Tibial nerve (tissue), 4 donors: ENCODE measurements around the gene DNAJB6. TPM values are rescaled to one million over a fixed set of nuclear protein-coding genes. Genes with fewer than 3 reads are reported as not detected.

Experiments
- DNase-seq, 2 donors: peaks; one replicate each; pipeline ENCODE4 v3.0.0-alpha.2; 2019; ENCODE audit warnings: low spot score in 2 of 2
- H3K27ac ChIP-seq, 4 donors: fragments of 200-600 bp; sonication (generic) in 3 of 4; one replicate each; pipeline ENCODE4 v1.5.1; 2017 to 2019; ENCODE audit warnings: mild to moderate bottlenecking in 1 of 4
- H3K27me3 ChIP-seq, 2 donors: fragments of 200-600 bp; sonication (generic) in 1 of 2; one replicate each; pipeline versions ENCODE4 v1.5.1 to v1.6.0; 2017 to 2019
- H3K36me3 ChIP-seq, 3 donors: fragments of 200-600 bp; sonication (generic); one replicate each; pipeline ENCODE4 v1.5.1; 2018 to 2019
- H3K4me1 ChIP-seq, 4 donors: fragments of 200-600 bp; sonication (generic) in 3 of 4; one replicate each; pipeline ENCODE4 v1.5.1; 2017 to 2019
- H3K4me3 ChIP-seq, 4 donors: fragments of 200-600 bp; sonication (generic) in 3 of 4; one replicate each; pipeline ENCODE4 v1.5.1; 2017 to 2019; ENCODE audit warnings: mild to moderate bottlenecking in 1 of 4, moderate library complexity in 1 of 4
- H3K9me3 ChIP-seq, 4 donors: fragments of 200-600 bp; sonication (generic) in 3 of 4; one replicate each; pipeline ENCODE4 v1.5.1; 2017 to 2019
- CTCF ChIP-seq, 5 experiments: fragments of 200-600 bp in 3 of 5; fragments of 450-650 bp in 2 of 5; sonication (generic) in 3 of 5; IDR thresholded peaks; one replicate each; pipeline ENCODE4 v1.5.1; 2016 to 2019; ENCODE audit warnings: antibody characterized with exemption in 5 of 5, mild to moderate bottlenecking in 3 of 5, moderate library complexity in 2 of 5
- EP300 ChIP-seq, 2 donors: sonication (generic); formaldehyde crosslinking; IDR thresholded peaks; one replicate each; pipeline ENCODE4 v1.6.1; 2017; ENCODE audit warnings: antibody characterized with exemption in 2 of 2, mild to moderate bottlenecking in 1 of 2
- POLR2A ChIP-seq, 2 donors: fragments of 450-650 bp; IDR thresholded peaks; one replicate each; pipeline ENCODE4 v1.6.1; 2017; ENCODE audit warnings: antibody characterized with exemption in 2 of 2, mild to moderate bottlenecking in 2 of 2, moderate library complexity in 2 of 2
- WGBS, 2 donors: methylation state at CpG; one replicate each; pipeline ENCODE4 v1.1.5; 2018; 5-methylcytosine and 5-hydroxymethylcytosine counted together
- total RNA-seq, 4 donors: library from RNA; depleted of rRNA; stranded (reverse); fragments of >200 nt; gene quantifications; one replicate each; pipeline ENCODE4 v1.1.0, GENCODE V29; 2016

DNAJB6 gene
- total RNA-seq, 4 donors from 2014 or later, result 85.5 to 106 (median 96.9) TPM

GRCh38 chr7:157431173-157431950 lies 94.6 kb downstream of the DNAJB6 start:
- no peak for DNase-seq
- 82 to 84% methylated on average over 24 to 28 of the region's 29 CpGs for WGBS, 2 donors

GRCh38 chr7:157431951-157432540 lies 95.2 kb downstream of the DNAJB6 start:
- TF ChIP-seq CTCF (IDR thresholded peaks at IDR 0.05) (no peak), EP300 (IDR thresholded peaks at IDR 0.05) (no peak), POLR2A (IDR thresholded peaks at IDR 0.05) (no peak)
- Histone ChIP-seq H3K4me3 (no peak overlapping the region), H3K4me1 (peaks cover 0 to 9% (median 0%) of the 10 kb centered on the region in 4 donors), H3K36me3 (no peaks in the 10 kb centered on the region), H3K27me3 (no peaks in the 10 kb centered on the region), H3K27ac (no peak overlapping the region), H3K9me3 (no peaks in the 10 kb centered on the region)
- WGBS, 2 donors, result 70 to 72% methylated on average over 3 to 19 of the region's 22 CpGs
- no peak for DNase-seq

More at GRCh38 chr7:157431173-157431950, 94.6 kb downstream of the DNAJB6 start:
- H3K27me3 ChIP-seq, result no peaks in the 10 kb centered on the region
- no peak for TF ChIP-seq CTCF (IDR thresholded peaks at IDR 0.05)
- TF ChIP-seq POLR2A (IDR thresholded peaks at IDR 0.05), result no peak
- no peak for TF ChIP-seq EP300 (IDR thresholded peaks at IDR 0.05)
- H3K36me3 ChIP-seq, result no peaks in the 10 kb centered on the region
- H3K27ac ChIP-seq, result no peak overlapping the region
- H3K9me3 ChIP-seq, result no peaks in the 10 kb centered on the region
- no peak overlapping the region for H3K4me3 ChIP-seq
- peaks cover 0 to 9% (median 0%) of the 10 kb centered on the region in 4 donors for H3K4me1 ChIP-seq

- 12 to 24% methylated on average over 17 of the region's 17 CpGs for WGBS, 2 donors
- TF ChIP-seq POLR2A (IDR thresholded peaks at IDR 0.05), result no peak
- TF ChIP-seq EP300 (IDR thresholded peaks at IDR 0.05), result no peak
- no peak for TF ChIP-seq CTCF (IDR thresholded peaks at IDR 0.05)
- Histone ChIP-seq H3K27me3 (no peaks in the 10 kb centered on the region), H3K36me3 (no peaks in the 10 kb centered on the region), H3K4me3 (peak overlapping the region in 1 of 4 donors; percentile 26), H3K4me1 (peaks cover 0 to 9% (median 0%) of the 10 kb centered on the region in 4 donors), H3K27ac (no peak overlapping the region), H3K9me3 (no peaks in the 10 kb centered on the region)
- DNase-seq, result no peak
Measured at GRCh38 chr7:157432541-157432956, 95.7 kb downstream of the DNAJB6 start.

GRCh38 chr7:157432957-157433576 lies 96.3 kb downstream of the DNAJB6 start:
- TF ChIP-seq POLR2A (IDR thresholded peaks at IDR 0.05), result no peak
- TF ChIP-seq EP300 (IDR thresholded peaks at IDR 0.05), result no peak
- peak; percentile 47 to 62 (median 56) for TF ChIP-seq CTCF (IDR thresholded peaks at IDR 0.05)
- Histone ChIP-seq H3K4me1 (peaks cover 0 to 9% (median 0%) of the 10 kb centered on the region in 4 donors), H3K4me3 (peak overlapping the region in 1 of 4 donors; percentile 26), H3K27me3 (no peaks in the 10 kb centered on the region), H3K27ac (no peak overlapping the region), H3K36me3 (no peaks in the 10 kb centered on the region), H3K9me3 (no peaks in the 10 kb centered on the region)
- 26 to 27% methylated on average over 18 of the region's 18 CpGs for WGBS, 2 donors
- DNase-seq, result peak in 1 of 2 donors; percentile 70
